DMS 273 treated with DMSO at 0.1 percent for 48 hours (cell line): ENCODE data around the gene CSTA.
A peak's percentile ranks its signal among the peaks of the same experiment; 100 is the strongest.

Experiments
- DNase-seq: peaks from one replicate; lab custom pipeline; 2025; lab: John Stamatoyannopoulos, UW

Gene CSTA

DNA sequence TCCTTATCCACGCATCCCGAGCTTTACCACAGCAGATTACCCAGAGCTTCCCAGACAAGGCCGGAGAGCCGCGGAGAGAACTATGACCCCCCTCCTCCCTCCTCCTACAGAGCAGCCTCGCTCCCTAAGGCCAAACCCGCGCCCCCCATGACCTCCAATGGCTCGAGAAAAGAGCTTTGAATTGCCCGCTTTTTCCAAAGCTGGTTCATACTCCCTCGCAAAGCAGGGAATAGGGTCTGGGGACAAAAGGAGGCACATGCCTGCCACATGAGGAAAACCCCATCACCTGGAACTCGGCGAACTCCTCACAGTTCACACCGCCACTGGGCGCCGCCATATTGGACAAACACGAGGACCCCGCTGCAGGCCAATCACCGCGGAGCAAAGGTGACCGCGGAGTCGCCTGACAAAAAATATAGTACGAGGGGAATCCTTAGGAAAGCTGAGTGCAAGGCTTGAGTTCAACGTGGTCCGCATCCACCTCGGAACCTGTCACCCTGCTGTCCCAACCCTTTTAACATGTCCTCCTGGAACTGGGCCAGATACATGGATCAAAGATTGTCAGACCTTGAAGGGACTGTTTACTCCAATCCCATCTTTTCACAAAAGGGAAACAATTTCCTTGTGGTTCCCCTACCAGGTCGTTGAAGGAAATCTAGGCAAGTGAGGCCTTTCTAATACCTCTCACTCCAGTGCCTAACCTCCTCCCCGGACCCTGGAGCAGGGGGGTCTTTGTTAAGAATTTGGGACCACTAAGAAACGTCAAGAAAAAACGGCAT is 58.0 kb downstream of the CSTA start, which contains the start of gene MIX23:
TSS of gene MIX23 (minus strand) at position 344 of the 779 bp plus-strand sequence. CDS start at position 337, 7 bp downstream.
- DNase-seq, result peak; percentile 93

DNA sequence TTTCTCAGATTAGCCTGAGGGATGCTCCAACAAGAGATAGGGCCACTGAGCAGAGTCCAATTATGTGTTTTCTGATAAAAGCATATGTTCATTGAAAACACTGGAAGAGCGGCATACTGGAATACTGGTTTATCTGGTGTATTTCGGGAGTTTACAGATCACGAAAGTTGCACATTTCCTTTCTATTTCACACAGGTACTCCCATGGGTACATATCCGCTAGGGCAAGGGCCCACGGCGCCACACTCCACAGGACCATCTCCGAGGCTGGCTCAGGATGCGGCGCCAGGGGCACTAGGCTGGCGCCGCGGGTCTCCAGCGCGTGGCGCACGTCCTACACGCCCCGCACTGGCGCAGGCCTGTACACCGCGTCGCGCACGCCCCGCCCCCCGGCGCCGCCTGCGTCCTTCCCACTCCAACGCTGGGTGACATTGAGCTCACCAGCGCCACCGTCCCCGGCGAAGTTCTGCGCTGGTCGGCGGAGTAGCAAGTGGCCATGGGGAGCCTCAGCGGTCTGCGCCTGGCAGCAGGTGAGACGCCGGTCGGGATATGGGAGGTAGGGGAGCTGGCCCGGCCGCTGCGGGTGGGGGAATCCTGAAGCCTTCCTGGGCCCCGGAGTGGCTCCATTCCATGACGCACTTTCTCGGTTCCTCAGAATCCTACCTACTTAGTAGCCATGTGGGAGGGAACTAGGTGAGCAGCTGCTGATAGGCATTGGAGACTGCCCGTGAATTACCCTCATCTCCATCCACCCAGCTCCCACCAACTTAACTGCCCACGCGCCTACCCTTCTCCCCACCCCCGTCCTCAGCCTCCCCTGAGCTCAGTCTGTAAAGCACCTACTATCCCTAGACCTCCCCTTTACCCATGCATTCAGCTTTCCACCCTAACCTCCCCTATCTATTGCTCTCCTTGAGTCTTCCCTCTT is 59.0 kb downstream of the CSTA start, which contains the start of gene FAM162A:
TSS of gene FAM162A (plus strand) at position 412 of the 927 bp plus-strand sequence. CDS start at position 496, 84 bp downstream.
- DNase-seq, result peak; percentile 96

DNA sequence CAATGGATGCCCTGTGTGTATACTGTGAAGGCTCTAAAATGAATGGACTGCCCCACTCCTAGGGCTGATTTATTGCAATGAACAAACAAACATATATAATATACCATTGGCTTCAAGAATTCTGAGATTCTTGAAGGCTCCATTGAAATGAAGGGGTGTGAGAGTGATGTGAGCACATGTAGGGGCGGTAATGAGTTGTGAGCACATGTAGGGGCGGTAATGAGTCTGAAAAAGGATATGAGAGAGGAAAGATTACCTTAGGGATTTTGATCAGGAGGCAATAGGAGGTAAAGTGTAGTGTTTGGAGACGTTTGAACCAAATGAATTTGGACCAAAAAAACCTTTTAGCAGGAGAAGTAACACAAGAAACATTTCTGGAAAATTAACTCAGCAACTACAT is 62.7 kb downstream of the CSTA start:
- DNase-seq, result no peak

DNA sequence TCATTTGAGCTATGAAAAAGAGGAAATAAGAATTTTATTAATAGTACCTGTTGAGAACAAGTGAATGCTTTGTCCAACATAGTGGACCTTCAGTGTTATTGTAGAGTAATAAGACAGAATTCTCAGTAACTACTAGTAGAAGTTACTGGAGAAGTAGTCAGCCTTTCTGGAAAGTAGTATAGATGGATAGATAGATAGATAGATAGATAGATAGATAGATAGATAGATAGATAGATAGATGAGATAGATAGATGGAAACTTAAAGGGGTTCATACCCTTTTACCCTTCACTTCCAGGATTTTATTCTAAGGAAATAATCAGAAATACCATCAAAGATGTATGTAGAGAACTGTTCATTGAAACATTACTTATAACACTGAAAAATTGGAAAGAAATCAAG is 64.1 kb downstream of the CSTA start:
- no peak for DNase-seq

DNA sequence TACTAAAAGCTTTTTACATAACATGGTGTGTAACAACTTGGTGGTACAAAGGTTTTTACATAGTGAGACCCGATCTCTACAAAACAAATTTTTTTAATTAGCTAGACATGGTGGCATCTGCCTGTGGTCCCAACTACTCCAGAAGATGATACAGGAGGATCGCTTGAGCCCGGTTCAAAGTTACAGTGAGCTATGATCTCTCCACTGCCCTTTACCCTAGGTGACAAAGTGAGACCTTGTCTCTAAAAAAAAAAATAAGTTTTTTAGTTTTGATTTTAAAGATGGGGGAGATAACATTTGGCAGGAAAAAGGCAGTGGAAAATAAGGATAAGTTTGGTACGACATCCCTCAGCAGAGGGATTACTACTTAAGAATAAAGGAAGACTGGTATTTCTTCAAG is 64.8 kb downstream of the CSTA start:
- DNase-seq, result no peak

DNA sequence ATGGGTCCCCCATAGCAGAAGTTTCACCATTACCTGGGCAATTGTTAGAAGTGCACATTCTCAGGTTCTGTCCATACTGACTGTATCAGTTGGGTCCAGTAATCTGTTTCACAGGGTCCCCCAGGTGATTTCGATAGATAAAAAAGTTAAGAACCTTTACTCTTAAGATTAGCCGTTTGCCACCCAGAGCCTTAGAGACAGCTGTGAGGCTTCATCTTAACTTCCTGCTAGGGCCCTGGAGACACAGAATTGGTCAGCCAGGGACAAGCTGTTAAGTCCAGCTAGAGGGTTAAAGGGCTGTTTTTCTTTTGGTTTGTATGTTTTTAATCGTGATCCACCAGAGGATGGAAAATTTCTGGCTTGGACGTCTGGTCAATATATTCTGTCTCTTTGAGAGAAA is 65.6 kb downstream of the CSTA start:
- DNase-seq, result no peak
